A172 (cell line): ENCODE results near the gene SLC39A2. TPM values are rescaled to one million over a fixed set of nuclear protein-coding genes. Genes with fewer than 3 reads are reported as not detected.

Experiments used
- DNase-seq: peaks from one replicate; pipeline ENCODE4 v3.0.0-alpha.2; 2015; ENCODE audit warnings: low spot score
- total RNA-seq: library from RNA; depleted of rRNA; stranded (reverse); fragments of >200 nt; shearing (Covaris generic); gene quantifications from 2 replicates; pipeline ENCODE4 v1.2.3, GENCODE V29; 2014; rRNA removed

The SLC39A2 gene
- total RNA-seq, 1 experiment from 2014 or later, result not detected

DNA sequence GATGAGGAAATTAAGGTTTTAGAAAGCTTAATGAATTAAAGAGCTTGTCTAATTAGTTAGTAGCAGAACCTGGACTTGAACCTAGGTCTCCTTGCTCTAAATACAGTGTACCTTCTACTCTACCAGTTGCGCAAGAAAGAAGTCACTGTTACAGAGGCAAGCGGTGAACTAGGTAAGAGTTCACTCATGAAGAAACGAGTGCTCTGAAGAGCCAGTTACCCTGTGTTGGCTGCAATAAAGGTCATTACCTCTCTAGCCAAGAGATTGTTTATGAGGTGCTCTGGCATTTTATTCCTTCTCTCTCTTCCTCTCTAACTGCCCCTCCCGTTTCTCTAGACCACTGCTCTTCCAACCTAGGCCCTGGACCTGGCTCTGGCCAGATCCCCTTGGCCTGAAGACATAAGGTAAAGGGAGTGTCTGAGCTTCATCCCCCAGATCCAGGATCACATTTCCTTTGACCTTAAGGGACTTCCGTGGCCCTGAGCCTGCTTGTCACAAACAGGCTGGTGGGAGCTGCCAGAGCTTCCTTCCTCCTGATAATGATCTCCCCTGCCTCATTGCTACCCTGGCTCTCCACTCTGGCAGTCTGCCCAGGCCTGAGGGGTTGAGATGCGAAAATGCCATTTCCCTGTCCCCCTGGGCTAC is 45.0 kb downstream of the SLC39A2 start:
- no peak for DNase-seq

DNA sequence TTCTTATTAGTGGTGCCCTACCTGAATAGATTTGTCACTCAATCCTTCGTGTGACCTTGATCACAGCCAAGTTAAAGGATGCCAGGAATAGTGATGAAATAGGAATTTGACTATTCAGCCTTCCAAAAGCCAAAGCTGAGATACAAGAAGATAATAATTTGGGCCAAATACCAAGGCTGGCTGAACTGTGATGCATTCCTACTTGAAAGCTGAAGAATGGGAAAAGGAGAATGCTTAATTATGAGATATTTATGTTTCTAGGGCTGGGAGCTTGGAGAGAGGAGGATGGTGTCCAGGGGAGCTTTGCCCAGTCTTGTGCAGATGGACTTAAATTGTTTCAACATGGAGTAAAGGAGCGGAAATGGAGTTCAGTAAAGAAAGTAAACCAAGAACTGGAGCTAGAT is 48.3 kb downstream of the SLC39A2 start:
- DNase-seq, result no peak

DNA sequence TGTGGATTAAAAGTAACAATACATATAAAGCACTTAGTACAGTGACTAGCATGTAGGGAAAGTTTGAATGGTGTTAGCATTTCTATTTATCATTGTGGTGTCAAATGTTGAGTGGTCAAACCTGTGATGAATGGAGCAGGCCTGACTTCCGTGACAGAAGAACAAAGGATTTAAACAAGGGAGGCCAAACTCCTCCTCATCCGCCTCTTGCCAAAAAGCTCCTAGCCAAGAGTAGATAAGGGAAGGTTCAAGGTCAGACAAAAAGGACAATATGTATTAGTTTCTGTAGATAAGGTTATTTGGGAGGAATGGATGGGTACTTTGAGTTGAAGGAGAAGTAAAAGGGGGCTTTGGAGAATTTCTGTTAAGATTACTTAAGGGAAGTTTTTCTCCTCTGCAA is 49.5 kb downstream of the SLC39A2 start:
- no peak for DNase-seq

DNA sequence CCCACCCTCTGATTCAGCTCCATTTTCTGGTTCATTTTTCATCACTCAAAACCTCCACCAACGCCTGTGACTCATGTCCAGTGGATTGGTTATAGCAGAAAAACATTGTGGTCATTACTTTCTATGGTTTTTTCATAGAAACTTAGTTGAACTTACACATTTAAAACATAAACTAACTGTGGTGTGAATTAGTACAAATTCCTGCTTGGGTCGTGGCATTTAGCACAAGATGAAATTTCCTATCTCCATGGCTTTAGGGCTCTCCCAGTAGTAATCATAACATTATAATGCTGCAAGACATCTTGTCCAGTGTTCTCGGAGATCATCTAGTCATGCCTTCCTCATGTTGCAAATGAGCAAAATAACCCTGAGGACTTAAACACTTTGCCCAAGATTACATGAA is 50.2 kb downstream of the SLC39A2 start:
- no peak for DNase-seq

DNA sequence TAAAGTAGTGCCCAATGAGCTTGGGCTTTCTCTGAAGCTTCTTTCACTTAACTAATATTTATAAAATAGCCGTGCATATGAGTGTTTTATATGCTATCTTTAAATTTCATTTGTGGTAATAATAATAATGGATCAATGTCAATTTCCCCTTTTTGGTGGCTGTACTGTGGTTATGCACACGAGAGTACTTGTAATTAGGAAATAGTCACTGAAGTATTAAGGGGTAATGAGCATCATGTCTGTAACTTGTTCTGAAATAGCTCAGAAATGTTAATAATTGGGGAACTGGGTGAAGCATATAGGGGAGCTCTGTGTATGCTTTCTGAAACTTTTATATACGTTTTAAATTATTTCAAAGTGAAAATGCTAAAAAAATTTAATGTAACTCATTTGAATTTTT is 51.5 kb downstream of the SLC39A2 start:
- DNase-seq, result no peak

Other genes with a start within 250 kb of the SLC39A2 start
- gene EDDM3B, start 230.9 kb upstream of the SLC39A2 start, total RNA-seq, result not detected in 2 replicates
- gene RNASE6, start 218.0 kb upstream of the SLC39A2 start, total RNA-seq, result not detected in 2 replicates
- gene RNASE1, start 196.4 kb upstream of the SLC39A2 start, total RNA-seq, result not detected in 2 replicates
- not detected in 2 replicates for gene RNASE3, start 107.9 kb upstream of the SLC39A2 start, total RNA-seq
- gene RNASE2, start 43.8 kb upstream of the SLC39A2 start, total RNA-seq, result not detected in 2 replicates
- 55.4 and 71.8 TPM in 2 replicates for gene METTL17, start 9.3 kb upstream of the SLC39A2 start, total RNA-seq
- gene NDRG2, start 25.8 kb downstream of the SLC39A2 start, total RNA-seq, result 7.5 and 9.0 TPM in 2 replicates
- not detected in 2 replicates for gene TPPP2, start 30.9 kb downstream of the SLC39A2 start, total RNA-seq
- gene RNASE13, start 35.5 kb downstream of the SLC39A2 start, total RNA-seq, result not detected in 2 replicates
- gene RNASE7, start 43.1 kb downstream of the SLC39A2 start, total RNA-seq, result not detected in 2 replicates
- not detected in 2 replicates for gene RNASE8, start 58.5 kb downstream of the SLC39A2 start, total RNA-seq
- gene ARHGEF40, start 71.0 kb downstream of the SLC39A2 start, total RNA-seq, result 19.8 and 21.2 TPM in 2 replicates
- gene ZNF219, start 99.4 kb downstream of the SLC39A2 start, total RNA-seq, result 5.9 and 12.0 TPM in 2 replicates
- 0.17 TPM in 1 of 2 replicates, not detected in the other for gene TMEM253, start 101.8 kb downstream of the SLC39A2 start, total RNA-seq
- not detected in 2 replicates for gene OR5AU1, start 156.8 kb downstream of the SLC39A2 start, total RNA-seq